ENCODE results near the gene KIF16B.

KIF16B gene

GRCh38 chr20:16346956-16347355, 226.3 kb downstream of the KIF16B start:
- DNase-seq: no peak

- DNase-seq: no peak
These were observed 235.5 kb downstream of the KIF16B start for GRCh38 chr20:16337707-16338106.

- DNase-seq: no peak
These were observed 245.6 kb downstream of the KIF16B start for GRCh38 chr20:16327606-16328005.

GRCh38 chr20:16321291-16321690, 252.0 kb downstream of the KIF16B start:
- no peak for DNase-seq

- DNase-seq: no peak
These were observed 255.5 kb downstream of the KIF16B start for GRCh38 chr20:16317445-16318362.

- no peak for DNase-seq
These were observed 256.7 kb downstream of the KIF16B start for GRCh38 chr20:16316513-16316912.

- no peak for DNase-seq
These were observed 258.5 kb downstream of the KIF16B start for GRCh38 chr20:16314748-16315159.

GRCh38 chr20:16314320-16314719, 258.9 kb downstream of the KIF16B start:
- DNase-seq: no peak

GRCh38 chr20:16313917-16314316, 259.3 kb downstream of the KIF16B start:
- no peak for DNase-seq

- DNase-seq: no peak
These were observed 260.2 kb downstream of the KIF16B start for GRCh38 chr20:16312998-16313397.

- no peak for DNase-seq
These were observed 261.5 kb downstream of the KIF16B start for GRCh38 chr20:16311756-16312155.

- no peak for DNase-seq
These were observed 264.5 kb downstream of the KIF16B start for GRCh38 chr20:16308754-16309153.

- DNase-seq: no peak
These were observed 270.4 kb downstream of the KIF16B start for GRCh38 chr20:16302818-16303217.

GRCh38 chr20:16301986-16302385, 271.3 kb downstream of the KIF16B start:
- DNase-seq: no peak

- no peak for DNase-seq
These were observed 273.4 kb downstream of the KIF16B start for GRCh38 chr20:16299897-16300296.

- DNase-seq: no peak
These were observed 276.3 kb downstream of the KIF16B start for GRCh38 chr20:16296931-16297330.

GRCh38 chr20:16295534-16295933, 277.7 kb downstream of the KIF16B start:
- DNase-seq: no peak

GRCh38 chr20:16293590-16293989, 279.7 kb downstream of the KIF16B start:
- no peak for DNase-seq

- no peak for DNase-seq
These were observed 280.9 kb downstream of the KIF16B start for GRCh38 chr20:16292226-16292880.

GRCh38 chr20:16290358-16290757, 282.9 kb downstream of the KIF16B start:
- no peak for DNase-seq

- DNase-seq: no peak
These were observed 285.5 kb downstream of the KIF16B start for GRCh38 chr20:16287776-16288175.

GRCh38 chr20:16286601-16287000, 286.6 kb downstream of the KIF16B start:
- no peak for DNase-seq

GRCh38 chr20:16284385-16285100, 288.7 kb downstream of the KIF16B start:
- no peak for DNase-seq

- no peak for DNase-seq
These were observed 289.3 kb downstream of the KIF16B start for GRCh38 chr20:16283978-16284377.
